SU-DHL-6 (cell line): ENCODE measurements around the gene CYLD.

Experiments
- EZH2phosphoT487 ChIP-seq: fragments of 200-600 bp; sonication (generic), shearing (Covaris generic); conservative IDR thresholded peaks from 2 replicates; pipeline ENCODE4 v1.6.1; 2018; ENCODE audit warnings: mild to moderate bottlenecking, antibody characterized with exemption, low read length, moderate library complexity, mixed read lengths
- TF ChIP-seq, protein P1 (sequence below): fragments of 200-600 bp; sonication (generic); IDR thresholded peaks from one replicate; pipeline ENCODE4 v1.5.1; 2017; ENCODE audit warnings: antibody characterized with exemption, mild to moderate bottlenecking, low read length, moderate library complexity; ENCODE audit not compliant: insufficient read depth, poor library complexity, severe bottlenecking

DNA sequence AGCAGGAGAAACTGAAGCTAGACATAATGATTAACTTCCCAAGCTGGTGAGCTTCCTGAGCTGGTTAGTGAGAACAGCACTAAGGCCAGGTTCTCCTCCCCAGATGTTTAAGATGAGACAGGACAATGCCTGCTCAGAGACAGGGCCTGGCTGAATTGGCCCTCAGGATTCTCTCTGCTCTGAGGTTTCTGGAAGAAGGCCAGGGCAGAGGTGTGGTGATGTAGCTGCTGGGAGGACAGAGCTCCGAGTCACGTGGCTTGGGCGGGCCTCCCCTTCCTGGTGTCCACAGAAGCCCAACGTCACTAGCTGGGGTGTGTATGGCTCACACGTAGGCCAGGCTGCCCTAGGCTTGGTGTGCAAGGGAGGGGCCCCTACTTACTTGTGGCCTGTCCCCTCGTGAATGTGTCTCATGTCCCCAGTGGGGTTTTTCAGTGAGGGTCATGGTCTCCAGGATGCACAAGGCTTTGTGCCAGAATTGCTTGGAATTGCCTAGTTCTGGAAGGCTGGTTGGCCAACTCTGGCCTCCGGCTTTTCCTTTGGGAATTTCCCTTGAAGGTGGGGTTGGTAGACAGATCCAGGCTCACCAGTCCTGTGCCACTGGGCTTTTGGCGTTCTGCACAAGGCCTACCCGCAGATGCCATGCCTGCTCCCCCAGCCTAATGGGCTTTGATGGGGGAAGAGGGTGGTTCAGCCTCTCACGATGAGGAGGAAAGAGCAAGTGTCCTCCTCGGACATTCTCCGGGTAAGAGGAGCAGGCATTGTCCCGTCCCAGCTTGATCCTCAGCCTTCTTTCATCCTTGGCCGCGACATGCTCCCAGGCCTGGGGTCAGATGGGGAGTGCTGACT lies 45.1 kb upstream of the CYLD start:
- TF ChIP-seq, protein P1, sequence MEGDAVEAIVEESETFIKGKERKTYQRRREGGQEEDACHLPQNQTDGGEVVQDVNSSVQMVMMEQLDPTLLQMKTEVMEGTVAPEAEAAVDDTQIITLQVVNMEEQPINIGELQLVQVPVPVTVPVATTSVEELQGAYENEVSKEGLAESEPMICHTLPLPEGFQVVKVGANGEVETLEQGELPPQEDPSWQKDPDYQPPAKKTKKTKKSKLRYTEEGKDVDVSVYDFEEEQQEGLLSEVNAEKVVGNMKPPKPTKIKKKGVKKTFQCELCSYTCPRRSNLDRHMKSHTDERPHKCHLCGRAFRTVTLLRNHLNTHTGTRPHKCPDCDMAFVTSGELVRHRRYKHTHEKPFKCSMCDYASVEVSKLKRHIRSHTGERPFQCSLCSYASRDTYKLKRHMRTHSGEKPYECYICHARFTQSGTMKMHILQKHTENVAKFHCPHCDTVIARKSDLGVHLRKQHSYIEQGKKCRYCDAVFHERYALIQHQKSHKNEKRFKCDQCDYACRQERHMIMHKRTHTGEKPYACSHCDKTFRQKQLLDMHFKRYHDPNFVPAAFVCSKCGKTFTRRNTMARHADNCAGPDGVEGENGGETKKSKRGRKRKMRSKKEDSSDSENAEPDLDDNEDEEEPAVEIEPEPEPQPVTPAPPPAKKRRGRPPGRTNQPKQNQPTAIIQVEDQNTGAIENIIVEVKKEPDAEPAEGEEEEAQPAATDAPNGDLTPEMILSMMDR: no peak
- TF ChIP-seq EZH2phosphoT487: no peak
